Psoas muscle (tissue), 8 donors: ENCODE data around the gene ALG8. TPM values are rescaled to one million over a fixed set of nuclear protein-coding genes. Genes with fewer than 3 reads are reported as not detected.
A peak's percentile ranks its signal among the peaks of the same experiment; 100 is the strongest.

Experiments used
- ATAC-seq, 4 donors: fragments of 200-7000 bp; cut with Tn5 transposase; one replicate each; pipeline ENCODE4 v1.9.1; 2020; ENCODE audit warnings: moderate library complexity in 3 of 4, mild to moderate bottlenecking in 2 of 4
- DNase-seq, 2 donors: peaks; one replicate each; pipeline ENCODE4 v3.0.0-alpha.2; 2020
- H3K27ac ChIP-seq: fragments of 200-600 bp; one replicate; pipeline ENCODE4 v1.8.0; 2022
- H3K27me3 ChIP-seq, 3 donors: fragments of 200-600 bp in 1 of 3; one replicate each; pipeline versions ENCODE4 v1.6.1 to v1.8.0; 2013 to 2022; ENCODE audit warnings: low read length in 2 of 3, mild to moderate bottlenecking in 2 of 3, moderate library complexity in 1 of 3; ENCODE audit not compliant: insufficient read depth in 3 of 3
- H3K36me3 ChIP-seq, 2 donors: fragments of 200-600 bp in 1 of 2; one replicate each; pipeline versions ENCODE4 v1.6.1 to v1.8.0; 2013 to 2022; ENCODE audit warnings: low read depth in 1 of 2, mild to moderate bottlenecking in 1 of 2, moderate library complexity in 1 of 2; ENCODE audit not compliant: insufficient read depth in 1 of 2
- H3K4me1 ChIP-seq: fragments of 200-600 bp; one replicate; pipeline ENCODE4 v1.8.0; 2022
- H3K4me3 ChIP-seq: fragments of 200-600 bp; one replicate; pipeline ENCODE4 v1.8.0; 2022; ENCODE audit warnings: mild to moderate bottlenecking
- H3K9me3 ChIP-seq: fragments of 200-600 bp; one replicate; pipeline ENCODE4 v1.8.0; 2022
- WGBS, 3 donors: extraction: QIAGEN DNeasy Blood & Tissue Kit; methylation state at CpG; one replicate each; pipeline versions ENCODE4 v1.1.6 to v1.1.7; 2013; 5-methylcytosine and 5-hydroxymethylcytosine counted together
- intact Hi-C, 2 donors: fragments of 100-400 bp; cut with DNase I; formaldehyde crosslinking; loops; one replicate each; pipeline versions ENCODE4 v1.11.0 to v1.14.2; 2022
- polyA plus RNA-seq, 3 donors: library from polyadenylated mRNA; stranded (reverse); fragments of 200-250 nt; gene quantifications; one replicate each; pipeline ENCODE4 v1.2.3, GENCODE V29; 2013
- total RNA-seq, 4 donors: library from RNA; stranded (reverse); fragmentation: NEBNext Ultra II Directional in 2 of 4; extraction: Animal tissue kit (Norgen Biotek cat#: 25700) in 2 of 4; gene quantifications; one replicate each; pipeline versions ENCODE4 v1.2.1 to v1.2.4, GENCODE V29; 2021 to 2023
- TF ChIP-seq, protein P1 (sequence below): fragments of 200-600 bp; IDR thresholded peaks from one replicate; pipeline ENCODE4 v1.8.0; 2022; ENCODE audit warnings: antibody characterized with exemption
- donor health status: healthy with polysubstance abuse.
- donor health status: DM: no; HTN: no; CAD: no; lungs with moderate emphysema.
- donor health status: Bipolar disorder and iron deficiency.
- donor health status: healthy.
- donor health status: DM: yes; HTN: yes; CAD: no.
- donor health status: DM: no; HTN: no; CAD: no.
- donor health status: DM: no; HTN: no; CAD: no.
- donor health status: DM: yes; HTN: yes; CAD: no.

ALG8 gene
- total and polyA plus RNA-seq, 7 donors = 9.1 to 15.7 (median 11.4) TPM

DNA sequence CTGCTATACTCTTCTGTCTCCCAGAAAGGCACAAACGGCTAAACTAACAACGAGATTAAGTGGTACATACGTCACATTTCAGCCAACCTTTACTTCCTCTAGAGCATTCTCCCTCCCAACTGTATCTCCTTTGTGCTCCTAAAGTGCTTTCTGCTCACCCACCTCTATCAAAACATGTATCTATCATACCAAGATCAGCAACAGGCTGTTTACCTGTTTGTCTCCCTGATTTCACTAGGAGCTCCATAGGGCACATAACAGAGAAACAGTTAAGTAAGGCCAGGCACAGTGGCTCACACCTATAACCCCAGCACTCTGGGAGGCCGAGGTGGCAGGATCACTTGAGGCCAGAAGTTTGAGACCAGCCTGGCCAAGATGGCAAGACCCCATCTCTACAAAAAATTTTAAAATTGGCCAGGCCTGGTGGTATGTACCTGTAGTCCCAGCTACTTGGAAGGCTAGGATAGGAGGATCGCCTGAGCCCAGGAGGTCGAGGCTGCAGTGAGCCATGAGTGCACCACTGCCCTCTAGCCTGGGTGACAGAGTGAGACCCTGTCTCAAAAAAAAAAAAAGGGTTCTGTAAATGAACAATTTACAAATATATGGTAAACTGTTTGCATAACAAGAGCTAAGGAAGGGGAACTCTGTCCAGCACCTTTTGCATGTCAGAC, 62.6 kb downstream of the ALG8 start:
- Histone ChIP-seq H3K9me3 (no peaks in the 10 kb centered on the region), H3K4me3 (peak overlapping the region; percentile 81), H3K27ac (no peak overlapping the region), H3K4me1 (peaks cover 35% of the 10 kb centered on the region), H3K27me3 (no peaks in the 10 kb centered on the region), H3K36me3 (peaks cover 0 to 18% of the 10 kb centered on the region in 2 donors)
- intact Hi-C loops = loop anchor here in 1 of 2 donors (5.0 kb wide), 1 partner anchor 110 kb away; the partner anchor contains the start of genes KCTD21 and USP35
- ATAC-seq = no peak
- TF ChIP-seq, protein P1, sequence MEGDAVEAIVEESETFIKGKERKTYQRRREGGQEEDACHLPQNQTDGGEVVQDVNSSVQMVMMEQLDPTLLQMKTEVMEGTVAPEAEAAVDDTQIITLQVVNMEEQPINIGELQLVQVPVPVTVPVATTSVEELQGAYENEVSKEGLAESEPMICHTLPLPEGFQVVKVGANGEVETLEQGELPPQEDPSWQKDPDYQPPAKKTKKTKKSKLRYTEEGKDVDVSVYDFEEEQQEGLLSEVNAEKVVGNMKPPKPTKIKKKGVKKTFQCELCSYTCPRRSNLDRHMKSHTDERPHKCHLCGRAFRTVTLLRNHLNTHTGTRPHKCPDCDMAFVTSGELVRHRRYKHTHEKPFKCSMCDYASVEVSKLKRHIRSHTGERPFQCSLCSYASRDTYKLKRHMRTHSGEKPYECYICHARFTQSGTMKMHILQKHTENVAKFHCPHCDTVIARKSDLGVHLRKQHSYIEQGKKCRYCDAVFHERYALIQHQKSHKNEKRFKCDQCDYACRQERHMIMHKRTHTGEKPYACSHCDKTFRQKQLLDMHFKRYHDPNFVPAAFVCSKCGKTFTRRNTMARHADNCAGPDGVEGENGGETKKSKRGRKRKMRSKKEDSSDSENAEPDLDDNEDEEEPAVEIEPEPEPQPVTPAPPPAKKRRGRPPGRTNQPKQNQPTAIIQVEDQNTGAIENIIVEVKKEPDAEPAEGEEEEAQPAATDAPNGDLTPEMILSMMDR = no peak
- 69 to 81% (median 73%) methylated on average over 6 of the region's 6 CpGs for WGBS, 3 donors
- DNase-seq = no peak

DNA sequence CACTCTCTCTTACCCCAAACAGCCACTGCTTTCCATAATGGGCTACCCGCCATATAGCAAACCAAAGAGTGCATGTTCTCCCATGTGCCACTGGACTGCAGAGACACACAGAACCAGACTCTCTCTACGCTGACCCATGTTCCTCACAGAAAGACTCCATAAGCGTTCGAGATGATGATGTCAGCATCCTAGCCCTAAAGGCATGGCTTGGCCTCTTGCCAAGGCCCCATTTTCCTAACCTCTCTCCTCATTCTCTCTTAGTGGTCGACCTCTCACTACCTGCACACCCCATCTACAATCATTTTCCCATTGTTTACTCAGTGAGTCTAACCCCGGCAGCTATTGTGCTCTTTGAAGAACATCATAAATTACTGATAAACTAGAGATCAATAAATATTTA, 64.7 kb downstream of the ALG8 start:
- no peaks in the 10 kb centered on the region for H3K9me3 ChIP-seq
- H3K4me3 ChIP-seq = no peak overlapping the region
- DNase-seq (no peak), ATAC-seq (no peak)
- H3K27ac ChIP-seq = no peak overlapping the region
- peaks cover 40% of the 10 kb centered on the region for H3K4me1 ChIP-seq
- 76 to 83% (median 78%) methylated on average over 6 of the region's 6 CpGs for WGBS, 3 donors
- H3K36me3 ChIP-seq = peaks cover 3 to 39% of the 10 kb centered on the region in 2 donors
- TF ChIP-seq, protein P1 = no peak
- H3K27me3 ChIP-seq = no peaks in the 10 kb centered on the region
- intact Hi-C loops = loop anchor here in 1 of 2 donors (5.0 kb wide), 1 partner anchor 113 kb away; the partner anchor contains the start of genes KCTD21 and USP35

DNA sequence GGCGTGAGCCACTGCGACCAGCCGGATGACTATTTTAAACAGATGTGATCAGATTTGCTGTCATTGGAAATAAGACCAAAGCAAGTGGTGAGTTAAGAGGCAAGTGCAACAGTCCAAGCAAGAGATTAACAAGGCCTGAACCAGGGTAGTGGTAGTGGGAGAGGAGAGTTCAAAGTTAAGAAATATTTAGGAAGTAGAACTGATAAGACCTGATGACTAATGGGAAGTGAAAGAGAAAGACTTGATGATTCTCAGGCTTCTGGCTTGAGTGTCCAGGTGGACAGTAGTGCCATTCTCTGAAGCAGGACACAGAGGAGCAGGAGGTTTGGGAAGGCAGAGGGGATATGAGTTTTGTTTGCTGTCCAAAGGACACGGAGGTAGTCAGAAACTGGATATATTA, 67.0 kb downstream of the ALG8 start:
- TF ChIP-seq, protein P1 = no peak
- DNase-seq (no peak), ATAC-seq (no peak)
- Histone ChIP-seq H3K9me3 (no peaks in the 10 kb centered on the region), H3K4me3 (no peak overlapping the region), H3K27ac (no peak overlapping the region), H3K27me3 (no peaks in the 10 kb centered on the region), H3K36me3 (peaks cover 3 to 57% of the 10 kb centered on the region in 2 donors), H3K4me1 (peaks cover 32% of the 10 kb centered on the region)
- 87 to 95% (median 89%) methylated on average over 4 of the region's 4 CpGs for WGBS, 3 donors
- intact Hi-C loops = no loop called here

DNA sequence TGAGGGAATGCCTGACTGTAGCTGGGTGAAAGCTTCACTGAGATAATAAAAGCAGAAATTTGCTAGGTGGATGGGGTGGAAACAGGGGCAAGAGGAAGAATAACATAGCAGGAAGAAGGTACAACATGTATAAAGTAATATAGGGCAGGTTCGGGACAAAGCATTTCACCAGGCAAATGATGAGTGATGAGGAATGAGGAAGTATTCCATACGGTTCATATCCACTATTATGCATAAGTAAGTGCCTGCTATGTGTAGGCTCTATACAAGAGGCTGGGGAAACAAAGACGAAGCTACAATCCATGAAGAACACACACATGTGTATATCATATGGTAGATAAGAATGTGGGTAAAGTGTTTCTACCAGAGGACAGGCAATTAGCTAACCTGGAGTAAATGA, 67.7 kb downstream of the ALG8 start:
- Histone ChIP-seq H3K36me3 (peaks cover 3 to 60% of the 10 kb centered on the region in 2 donors), H3K9me3 (no peaks in the 10 kb centered on the region), H3K4me1 (peaks cover 25% of the 10 kb centered on the region), H3K4me3 (no peak overlapping the region), H3K27ac (no peak overlapping the region), H3K27me3 (no peaks in the 10 kb centered on the region)
- TF ChIP-seq, protein P1 = no peak
- ATAC-seq (no peak), DNase-seq (no peak)
- intact Hi-C loops = no loop called here
- WGBS, 3 donors = 80 to 84% (median 81%) methylated on average over 3 of the region's 3 CpGs
